ENCODE measurements around the gene FAM83F. TPM values are rescaled to one million over a fixed set of nuclear protein-coding genes. Genes with fewer than 3 reads are reported as not detected.

The FAM83F gene
- total RNA-seq, 1 donor, result 2.7 TPM

Other genes with a start within 250 kb of the FAM83F start
- gene ENTHD1, start 101.2 kb upstream of the FAM83F start, total RNA-seq, result 0.10 TPM
- gene GRAP2, start 93.9 kb upstream of the FAM83F start, total RNA-seq, result 94.1 TPM
- gene TMA7B, start 34.6 kb upstream of the FAM83F start, total RNA-seq, result 7.9 TPM
- gene TNRC6B, start 183.0 kb downstream of the FAM83F start, total RNA-seq, result 89.7 TPM

All from mononuclear cell (primary cell).